Measurements from ENCODE around the gene TPST2.

TPST2 gene

GRCh38 chr22:26570864-26571525, 18.9 kb downstream of the TPST2 start:
- no peaks in the 10 kb centered on the region for H3K36me3 ChIP-seq
- H3K27ac ChIP-seq = no peak overlapping the region
- intact Hi-C loops (cut with DNase I; ENCODE audit: low total_unique reads) = no loop called here
- no peak overlapping the region for H3K4me3 ChIP-seq
- no peaks in the 10 kb centered on the region for H3K9me3 ChIP-seq
- no peaks in the 10 kb centered on the region for H3K27me3 ChIP-seq
- TF ChIP-seq CTCF (IDR thresholded peaks at IDR 0.05) = no peak
- no peak for DNase-seq
- peaks cover 0 to 4% (median 0%) of the 10 kb centered on the region in 4 donors for H3K4me1 ChIP-seq

GRCh38 chr22:26570115-26570514, 19.8 kb downstream of the TPST2 start:
- intact Hi-C loops (cut with DNase I; ENCODE audit: low total_unique reads) = no loop called here
- Histone ChIP-seq H3K36me3 (peaks cover 0 to 2% (median 0%) of the 10 kb centered on the region in 3 donors), H3K4me3 (no peak overlapping the region), H3K4me1 (peaks cover 0 to 4% (median 0%) of the 10 kb centered on the region in 4 donors), H3K27me3 (no peaks in the 10 kb centered on the region), H3K9me3 (no peaks in the 10 kb centered on the region), H3K27ac (no peak overlapping the region)
- no peak for TF ChIP-seq CTCF (IDR thresholded peaks at IDR 0.05)
- no peak for DNase-seq

- intact Hi-C loops (cut with DNase I; ENCODE audit: low total_unique reads) = no loop called here
- TF ChIP-seq CTCF (IDR thresholded peaks at IDR 0.05) = no peak
- no peak overlapping the region for H3K27ac ChIP-seq
- no peaks in the 10 kb centered on the region for H3K9me3 ChIP-seq
- DNase-seq = no peak
- no peaks in the 10 kb centered on the region for H3K27me3 ChIP-seq
- no peak overlapping the region for H3K4me3 ChIP-seq
- H3K36me3 ChIP-seq = peaks cover 0 to 5% (median 4%) of the 10 kb centered on the region in 3 donors
- peaks cover 0 to 4% (median 0%) of the 10 kb centered on the region in 4 donors for H3K4me1 ChIP-seq
These were observed 21.7 kb downstream of the TPST2 start for GRCh38 chr22:26568207-26568706.

GRCh38 chr22:26567610-26568009, 22.3 kb downstream of the TPST2 start:
- no peaks in the 10 kb centered on the region for H3K27me3 ChIP-seq
- DNase-seq = no peak
- peaks cover 0 to 5% (median 4%) of the 10 kb centered on the region in 3 donors for H3K36me3 ChIP-seq
- H3K27ac ChIP-seq = no peak overlapping the region
- no peak overlapping the region for H3K4me3 ChIP-seq
- no peaks in the 10 kb centered on the region for H3K9me3 ChIP-seq
- TF ChIP-seq CTCF (IDR thresholded peaks at IDR 0.05) = no peak
- H3K4me1 ChIP-seq = peaks cover 0 to 4% (median 0%) of the 10 kb centered on the region in 4 donors
- intact Hi-C loops (cut with DNase I; ENCODE audit: low total_unique reads) = no loop called here

GRCh38 chr22:26566994-26567393, 22.9 kb downstream of the TPST2 start:
- Histone ChIP-seq H3K9me3 (no peaks in the 10 kb centered on the region), H3K4me1 (peaks cover 0 to 4% (median under 1%) of the 10 kb centered on the region in 4 donors), H3K27ac (no peak overlapping the region), H3K27me3 (no peaks in the 10 kb centered on the region), H3K36me3 (peaks cover 0 to 5% (median 4%) of the 10 kb centered on the region in 3 donors), H3K4me3 (no peak overlapping the region)
- intact Hi-C loops (cut with DNase I; ENCODE audit: low total_unique reads) = no loop called here
- no peak for DNase-seq
- no peak for TF ChIP-seq CTCF (IDR thresholded peaks at IDR 0.05)

Measured in tibial artery (tissue), 4 donors.